PC-3 (cell line): ENCODE results near the gene EPHB2. TPM values are rescaled to one million over a fixed set of nuclear protein-coding genes. Genes with fewer than 3 reads are reported as not detected.

Experiments
- ATAC-seq: fragments of 200-7000 bp; cut with Tn5 transposase; 2 replicates; pipeline ENCODE4 v1.9.1; 2020; ENCODE audit warnings: mild to moderate bottlenecking, moderate library complexity
- BruUV-seq: library from RNA; stranded (reverse); fragments of 400-500 nt; replicated peaks from 2 replicates; lab custom pipeline; 2021; lab: Mats Ljungman, UMichigan
- CTCF ChIA-PET: fragments of 300-600 bp; sonication (Branson Sonifier 250); formaldehyde crosslinking; loops from one replicate; lab custom pipeline; 2022; ENCODE audit warnings: antibody characterized with exemption; lab: Charles Lee
- POLR2A ChIA-PET: fragments of 300-600 bp; sonication (Branson Sonifier 250); formaldehyde crosslinking; loops from one replicate; lab custom pipeline; 2022; ENCODE audit warnings: antibody characterized with exemption; ENCODE audit not compliant: unreplicated experiment; lab: Charles Lee
- DNase-seq: peaks from one replicate; pipeline ENCODE4 v3.0.0-alpha.2; 2015
- H2AFZ ChIP-seq: fragments of 300-600 bp; sonication (generic); 2 replicates; pipeline ENCODE4 v1.6.0; 2016; ENCODE audit warnings: antibody characterized with exemption, low read length
- H3F3A ChIP-seq: fragments of 300-600 bp; sonication (generic); one replicate; pipeline ENCODE4 v1.6.0; 2017; ENCODE audit warnings: antibody characterized with exemption, low read length, control low read depth, mild to moderate bottlenecking; ENCODE audit not compliant: unreplicated experiment
- H3K27ac ChIP-seq: fragments of 300-600 bp; sonication (generic); 2 replicates; pipeline ENCODE4 v1.5.1; 2016; ENCODE audit warnings: mild to moderate bottlenecking, low read length
- H3K27me3 ChIP-seq: fragments of 300-600 bp; sonication (generic); 2 replicates; pipeline ENCODE4 v1.6.1; 2016; ENCODE audit warnings: low read length, mixed read lengths
- H3K36me3 ChIP-seq: fragments of 300-600 bp; sonication (generic); 2 replicates; pipeline ENCODE4 v1.6.1; 2016; ENCODE audit warnings: low read depth, mixed run types, low read length, mixed read lengths
- H3K4me1 ChIP-seq: fragments of 300-600 bp; sonication (generic); 2 replicates; pipeline ENCODE4 v1.5.1; 2016; ENCODE audit warnings: low read length; ENCODE audit not compliant: insufficient read depth
- H3K4me2 ChIP-seq: fragments of 300-600 bp; sonication (generic); 2 replicates; pipeline ENCODE4 v1.6.0; 2016; ENCODE audit warnings: low read length
- H3K4me3 ChIP-seq: fragments of 300-600 bp; sonication (generic); 2 replicates; pipeline ENCODE4 v1.5.1; 2016; ENCODE audit warnings: mild to moderate bottlenecking, low read length, mixed read lengths
- H3K79me2 ChIP-seq: fragments of 300-600 bp; sonication (generic); 2 replicates; pipeline ENCODE4 v1.6.1; 2017; ENCODE audit warnings: low read length, mixed read lengths
- H3K9ac ChIP-seq: fragments of 300-600 bp; sonication (generic); 2 replicates; pipeline ENCODE4 v1.6.0; 2016; ENCODE audit warnings: mild to moderate bottlenecking, low read length
- H3K9me2 ChIP-seq: fragments of 300-600 bp; sonication (generic); replicated peaks from 2 replicates; pipeline ENCODE4 v1.6.1; 2016; ENCODE audit warnings: mixed run types, low read length, mixed read lengths
- H3K9me3 ChIP-seq: fragments of 300-600 bp; sonication (generic); 2 replicates; pipeline ENCODE4 v1.6.1; 2016; ENCODE audit warnings: low read length, mixed read lengths
- H4K20me1 ChIP-seq: fragments of 300-600 bp; sonication (generic); 2 replicates; pipeline ENCODE4 v1.6.1; 2016; ENCODE audit warnings: low read length, mixed read lengths
- CTCF ChIP-seq: fragments of 300-600 bp; sonication (generic); conservative IDR thresholded peaks from 2 replicates; pipeline ENCODE4 v1.5.1; 2017; ENCODE audit warnings: antibody characterized with exemption, low read depth, mild to moderate bottlenecking, low read length
- EZH2 ChIP-seq: fragments of 300-600 bp; sonication (generic); IDR thresholded peaks from one replicate; pipeline ENCODE4 v1.6.1; 2017; ENCODE audit warnings: antibody characterized with exemption, mild to moderate bottlenecking, low read length; ENCODE audit not compliant: unreplicated experiment
- EZH2phosphoT487 ChIP-seq: fragments of 300-600 bp; sonication (generic); IDR thresholded peaks from 2 replicates; pipeline ENCODE4 v1.6.1; 2018; ENCODE audit warnings: mild to moderate bottlenecking, antibody characterized with exemption, low read length, borderline replicate concordance
- intact Hi-C: fragments of 100-400 bp; cut with micrococcal nuclease; formaldehyde crosslinking; loops from 2 replicates; pipeline ENCODE4 v1.9.0; 2023
- total RNA-seq: library from RNA; depleted of rRNA; stranded (reverse); fragments of >200 nt; gene quantifications from 2 replicates; pipeline ENCODE4 v1.2.3, GENCODE V29; 2014

Gene EPHB2
- total RNA-seq, 1 experiment from 2014 or later: 23.2 TPM

GRCh38 chr1:22737374-22738068 is 26.9 kb downstream of the EPHB2 start:
- Histone ChIP-seq H3K27me3 (no peaks in the 10 kb centered on the region), H3F3A (no peaks in the 10 kb centered on the region), H4K20me1 (no peaks in the 10 kb centered on the region), H3K79me2 (no peaks in the 10 kb centered on the region), H3K9me3 (no peaks in the 10 kb centered on the region), H3K36me3 (no peaks in the 10 kb centered on the region), H3K9ac (no peak overlapping the region), H3K27ac (no peak overlapping the region), H3K9me2 (no peaks in the 10 kb centered on the region), H3K4me2 (no peak overlapping the region), H3K4me1 (peaks cover 7% of the 10 kb centered on the region), H2AFZ (no peak overlapping the region), H3K4me3 (no peak overlapping the region)
- intact Hi-C loops: no loop called here
- ATAC-seq: no peak
- ChIA-PET POLR2A (no interaction called here), CTCF (no interaction called here)
- BruUV-seq: no TSS peak
- DNase-seq: no peak
- TF ChIP-seq EZH2 (no peak), EZH2phosphoT487 (no peak), CTCF (no peak)

GRCh38 chr1:22738069-22738435 is 27.4 kb downstream of the EPHB2 start:
- no peaks in the 10 kb centered on the region for H3K9me3 ChIP-seq
- CTCF ChIA-PET: no interaction called here
- ATAC-seq (no peak), DNase-seq (no peak)
- POLR2A ChIA-PET: no interaction called here
- H3F3A ChIP-seq: no peaks in the 10 kb centered on the region
- no peaks in the 10 kb centered on the region for H4K20me1 ChIP-seq
- TF ChIP-seq EZH2phosphoT487 (no peak), CTCF (no peak), EZH2 (no peak)
- no peak overlapping the region for H2AFZ ChIP-seq
- H3K4me1 ChIP-seq: peaks cover 7% of the 10 kb centered on the region
- H3K27ac ChIP-seq: no peak overlapping the region
- H3K36me3 ChIP-seq: no peaks in the 10 kb centered on the region
- no TSS peak for BruUV-seq
- H3K79me2 ChIP-seq: no peaks in the 10 kb centered on the region
- intact Hi-C loops: no loop called here
- no peaks in the 10 kb centered on the region for H3K27me3 ChIP-seq
- H3K9me2 ChIP-seq: no peaks in the 10 kb centered on the region
- no peak overlapping the region for H3K4me3 ChIP-seq
- H3K4me2 ChIP-seq: no peak overlapping the region
- H3K9ac ChIP-seq: no peak overlapping the region

DNA sequence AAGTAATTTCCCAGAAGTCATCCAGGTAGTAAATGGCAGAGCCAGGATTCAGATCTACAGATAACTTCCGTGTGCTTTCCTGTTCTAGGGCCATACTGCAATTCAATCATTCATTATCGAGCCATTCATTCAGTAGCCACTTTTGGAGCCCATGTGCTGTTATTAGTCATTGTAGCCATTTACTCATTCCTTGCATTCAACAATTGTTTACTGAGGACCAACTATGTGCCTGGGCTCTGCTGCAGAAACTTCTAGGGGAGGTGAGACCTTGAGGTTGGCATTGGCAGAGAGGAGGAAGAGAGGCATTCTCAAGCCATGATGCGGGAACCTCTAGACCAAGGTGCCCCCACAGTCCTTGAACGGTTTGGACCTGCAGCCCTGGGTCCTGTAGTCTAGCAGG is 27.9 kb downstream of the EPHB2 start:
- Histone ChIP-seq H3K27ac (no peak overlapping the region), H3F3A (no peaks in the 10 kb centered on the region), H2AFZ (no peak overlapping the region), H3K79me2 (no peaks in the 10 kb centered on the region), H3K27me3 (no peaks in the 10 kb centered on the region), H3K4me1 (peaks cover 7% of the 10 kb centered on the region), H3K9ac (no peak overlapping the region), H3K9me2 (no peaks in the 10 kb centered on the region), H3K4me2 (no peak overlapping the region), H3K4me3 (no peak overlapping the region), H3K9me3 (no peaks in the 10 kb centered on the region), H3K36me3 (no peaks in the 10 kb centered on the region), H4K20me1 (no peaks in the 10 kb centered on the region)
- ATAC-seq (peak; percentile 24; the same call in 1 of the 2 replicates), DNase-seq (peak; percentile 49)
- intact Hi-C loops: no loop called here
- ChIA-PET POLR2A (no interaction called here), CTCF (no interaction called here)
- TF ChIP-seq EZH2 (no peak), EZH2phosphoT487 (no peak), CTCF (no peak)
- no TSS peak for BruUV-seq
